ENCODE measurements around the gene GPC6. TPM values are rescaled to one million over a fixed set of nuclear protein-coding genes. Genes with fewer than 3 reads are reported as not detected.

GPC6 gene
- polyA plus RNA-seq, 1 donor (not counting 4 experiments of a cell fraction or from before 2014, with no cell fraction given), result 0.42 TPM

DNA sequence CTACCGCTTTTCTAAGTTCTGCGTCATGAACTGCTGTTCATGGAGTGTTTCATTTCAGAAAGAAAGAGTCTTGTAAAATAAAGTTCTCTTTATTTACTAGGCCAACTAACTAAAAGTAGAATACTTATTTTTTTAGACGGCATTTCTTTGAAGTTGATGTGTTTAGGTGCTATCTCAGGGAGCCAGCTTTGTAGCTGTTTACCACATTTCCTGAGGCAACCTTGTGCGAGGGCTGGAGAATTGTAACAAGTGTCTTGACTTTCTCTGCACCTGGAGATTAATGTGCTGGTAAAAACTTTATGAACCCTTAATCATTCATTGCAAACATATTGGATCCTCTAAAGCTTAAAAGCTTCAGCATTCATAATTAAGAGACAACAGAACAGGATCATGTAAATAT is 229.3 kb downstream of the GPC6 start:
- H3K9ac ChIP-seq (ENCODE audit: control insufficient read depth, extremely low read depth, insufficient read depth, low read length), result no peak overlapping the region
- FAIRE-seq, result no peak

GRCh38 chr13:93460005-93460404 is 233.4 kb downstream of the GPC6 start:
- H3K9me1 ChIP-seq (ENCODE audit: control insufficient read depth, extremely low read depth, insufficient read depth, low read length), result no peaks in the 10 kb centered on the region
- no peaks in the 10 kb centered on the region for H3K36me3 ChIP-seq (ENCODE audit: control insufficient read depth in 2 of 2, extremely low read depth in 1 of 2, insufficient read depth in 2 of 2, low read length in 2 of 2)
- H3K4me2 ChIP-seq (ENCODE audit: control insufficient read depth, extremely low read depth, insufficient read depth, low read depth, low read length), result no peak overlapping the region
- H3K9me3 ChIP-seq (ENCODE audit: control insufficient read depth, low read depth, low read length), result no peaks in the 10 kb centered on the region
- H3K27ac ChIP-seq (ENCODE audit: control insufficient read depth, insufficient read depth, low read length), result no peak overlapping the region
- DNase-seq (ENCODE audit: low read depth, low spot score) (no peak), FAIRE-seq (no peak)
- TF ChIP-seq EZH2 (IDR thresholded peaks at IDR 0.05; ENCODE audit: low read length), result no peak
- TF ChIP-seq, protein P1, sequence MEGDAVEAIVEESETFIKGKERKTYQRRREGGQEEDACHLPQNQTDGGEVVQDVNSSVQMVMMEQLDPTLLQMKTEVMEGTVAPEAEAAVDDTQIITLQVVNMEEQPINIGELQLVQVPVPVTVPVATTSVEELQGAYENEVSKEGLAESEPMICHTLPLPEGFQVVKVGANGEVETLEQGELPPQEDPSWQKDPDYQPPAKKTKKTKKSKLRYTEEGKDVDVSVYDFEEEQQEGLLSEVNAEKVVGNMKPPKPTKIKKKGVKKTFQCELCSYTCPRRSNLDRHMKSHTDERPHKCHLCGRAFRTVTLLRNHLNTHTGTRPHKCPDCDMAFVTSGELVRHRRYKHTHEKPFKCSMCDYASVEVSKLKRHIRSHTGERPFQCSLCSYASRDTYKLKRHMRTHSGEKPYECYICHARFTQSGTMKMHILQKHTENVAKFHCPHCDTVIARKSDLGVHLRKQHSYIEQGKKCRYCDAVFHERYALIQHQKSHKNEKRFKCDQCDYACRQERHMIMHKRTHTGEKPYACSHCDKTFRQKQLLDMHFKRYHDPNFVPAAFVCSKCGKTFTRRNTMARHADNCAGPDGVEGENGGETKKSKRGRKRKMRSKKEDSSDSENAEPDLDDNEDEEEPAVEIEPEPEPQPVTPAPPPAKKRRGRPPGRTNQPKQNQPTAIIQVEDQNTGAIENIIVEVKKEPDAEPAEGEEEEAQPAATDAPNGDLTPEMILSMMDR (optimal IDR thresholded peaks at IDR 0.05 in 1 of 3, IDR thresholded peaks at IDR 0.05 in 1 of 3, conservative IDR thresholded peaks at IDR 0.05 in 1 of 3; ENCODE audit: extremely low read depth in 1 of 3, insufficient read depth in 2 of 3, low read length in 3 of 3), result no peak
- no peaks in the 10 kb centered on the region for H4K20me1 ChIP-seq (ENCODE audit: control insufficient read depth, extremely low read depth, insufficient read depth, low read length)
- H3K79me2 ChIP-seq (ENCODE audit: control insufficient read depth, insufficient read depth, low read length), result no peaks in the 10 kb centered on the region
- H3K4me1 ChIP-seq (ENCODE audit: control insufficient read depth, extremely low read depth, insufficient read depth, low read length), result no peaks in the 10 kb centered on the region
- H3K9ac ChIP-seq (ENCODE audit: control insufficient read depth, extremely low read depth, insufficient read depth, low read length), result no peak overlapping the region
- dilution Hi-C loops (cut with MboI; ENCODE audit: extremely low pct_ligation_motif_present, low sequenced_read_pairs), result no loop called here
- no peaks in the 10 kb centered on the region for H3K27me3 ChIP-seq (ENCODE audit: control insufficient read depth, extremely low read depth, insufficient read depth, low read length)
- no peak overlapping the region for H3K4me3 ChIP-seq (ENCODE audit: control insufficient read depth in 2 of 3, extremely low read depth in 1 of 3, insufficient read depth in 2 of 3, low read depth in 1 of 3, low read length in 3 of 3)
- H2AFZ ChIP-seq (ENCODE audit: control insufficient read depth, low read length), result no peak overlapping the region

More for the DNA sequence above, 229.3 kb downstream of the GPC6 start:
- DNase-seq (ENCODE audit: low read depth, low spot score), result no peak
- Histone ChIP-seq H3K27ac (ENCODE audit: control insufficient read depth, insufficient read depth, low read length) (no peak overlapping the region), H3K4me1 (ENCODE audit: control insufficient read depth, extremely low read depth, insufficient read depth, low read length) (no peaks in the 10 kb centered on the region), H3K4me2 (ENCODE audit: control insufficient read depth, extremely low read depth, insufficient read depth, low read depth, low read length) (no peak overlapping the region), H3K36me3 (ENCODE audit: control insufficient read depth in 2 of 2, extremely low read depth in 1 of 2, insufficient read depth in 2 of 2, low read length in 2 of 2) (no peaks in the 10 kb centered on the region), H2AFZ (ENCODE audit: control insufficient read depth, low read length) (no peak overlapping the region), H3K4me3 (ENCODE audit: control insufficient read depth in 2 of 3, extremely low read depth in 1 of 3, insufficient read depth in 2 of 3, low read depth in 1 of 3, low read length in 3 of 3) (no peak overlapping the region), H4K20me1 (ENCODE audit: control insufficient read depth, extremely low read depth, insufficient read depth, low read length) (no peaks in the 10 kb centered on the region), H3K79me2 (ENCODE audit: control insufficient read depth, insufficient read depth, low read length) (no peaks in the 10 kb centered on the region), H3K9me1 (ENCODE audit: control insufficient read depth, extremely low read depth, insufficient read depth, low read length) (no peaks in the 10 kb centered on the region), H3K27me3 (ENCODE audit: control insufficient read depth, extremely low read depth, insufficient read depth, low read length) (no peaks in the 10 kb centered on the region), H3K9me3 (ENCODE audit: control insufficient read depth, low read depth, low read length) (no peaks in the 10 kb centered on the region)
- TF ChIP-seq EZH2 (IDR thresholded peaks at IDR 0.05; ENCODE audit: low read length), result no peak
- TF ChIP-seq, protein P1 (optimal IDR thresholded peaks at IDR 0.05 in 1 of 3, IDR thresholded peaks at IDR 0.05 in 1 of 3, conservative IDR thresholded peaks at IDR 0.05 in 1 of 3; ENCODE audit: extremely low read depth in 1 of 3, insufficient read depth in 2 of 3, low read length in 3 of 3), result no peak
- dilution Hi-C loops (cut with MboI; ENCODE audit: extremely low pct_ligation_motif_present, low sequenced_read_pairs), result no loop called here

All from keratinocyte (primary cell).